CD4-positive, alpha-beta T cell treated with Interferon gamma for 1 hour (primary cell): ENCODE data around the gene GPX4.

Experiments used
- DNase-seq: peaks from one replicate; pipeline ENCODE4 v3.0.0-alpha.2; 2020

The GPX4 gene

DNA sequence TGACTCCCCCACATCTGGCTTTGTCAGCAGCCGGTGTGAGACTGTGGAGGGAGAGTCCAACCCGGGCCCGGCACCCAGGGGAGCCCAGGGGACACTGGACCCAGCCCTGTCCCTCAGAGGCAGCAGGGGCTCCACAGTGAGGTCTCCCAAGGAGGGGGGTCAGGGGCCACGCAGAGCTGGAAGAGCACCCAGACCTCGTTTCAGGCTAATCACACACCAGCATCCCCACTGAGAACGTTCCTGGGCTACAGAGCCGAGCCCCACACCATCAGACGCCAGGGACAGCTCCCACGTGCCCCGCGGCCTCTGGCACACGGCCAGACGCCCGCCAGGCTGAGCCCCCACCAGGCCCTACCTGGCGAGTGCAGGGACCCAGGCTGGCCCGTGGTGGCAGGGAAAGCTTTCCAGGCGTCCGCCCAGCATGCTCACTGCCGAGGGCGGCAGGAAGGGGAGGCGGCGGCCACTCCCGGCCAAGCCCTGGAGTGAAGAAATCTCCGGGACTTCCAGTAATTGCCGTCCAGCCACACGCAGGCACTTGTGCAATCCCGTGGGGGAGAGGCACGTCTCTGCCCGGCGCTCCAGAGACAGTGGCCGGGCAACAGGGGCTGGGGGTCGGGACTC is 51.0 kb downstream of the GPX4 start:
- DNase-seq: peak; percentile 70

- DNase-seq: no peak
Measured at GRCh38 chr19:1155352-1156304, 51.8 kb downstream of the GPX4 start.
